ENCODE data around the gene EMX1.
A peak's percentile ranks its signal among the peaks of the same experiment; 100 is the strongest.

The EMX1 gene

DNA sequence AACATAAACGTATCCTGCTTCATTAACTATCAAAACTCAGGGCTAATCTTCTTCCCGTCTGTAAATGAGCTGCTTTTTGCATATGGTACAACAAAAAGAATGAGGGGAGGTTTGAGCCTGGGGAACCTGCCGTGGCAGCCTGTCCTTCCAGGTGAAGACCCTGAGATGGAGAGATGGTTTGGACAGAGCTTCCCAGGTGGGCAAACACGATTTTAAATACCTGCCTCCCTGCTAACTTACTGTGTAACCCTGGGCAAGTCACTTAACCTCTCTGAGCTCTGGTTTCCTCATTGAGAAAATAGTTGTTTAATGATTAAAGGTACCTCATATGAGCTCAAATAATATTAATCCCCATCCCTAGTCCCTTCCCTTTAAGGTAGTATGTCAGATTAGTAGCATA is 9.0 kb downstream of the EMX1 start:
- no peak for DNase-seq

GRCh38 chr2:72926811-72927465 is 9.6 kb downstream of the EMX1 start:
- DNase-seq = no peak

- DNase-seq = peak; percentile 17
These were observed 10.6 kb downstream of the EMX1 start for GRCh38 chr2:72927619-72928550.

DNA sequence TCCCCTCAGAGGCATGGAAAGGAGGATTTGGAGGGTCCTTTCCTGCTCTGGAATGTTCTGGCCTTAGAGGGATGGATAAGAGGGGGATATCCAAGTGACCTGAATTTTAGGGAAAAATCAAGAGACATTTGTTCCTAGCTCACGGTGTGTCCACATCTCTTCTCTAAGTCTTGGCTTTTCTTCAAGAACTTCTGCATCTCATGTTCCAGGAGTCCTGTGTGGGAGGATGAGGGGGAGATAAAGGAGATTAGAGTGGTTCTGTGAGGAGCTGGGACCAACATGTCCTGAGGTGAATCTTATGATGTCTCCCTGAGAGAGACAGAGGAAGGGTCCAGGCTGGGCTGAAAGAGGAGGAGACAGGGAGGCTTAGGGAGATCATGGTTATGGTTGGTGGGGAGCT is 11.7 kb downstream of the EMX1 start:
- DNase-seq = peak; percentile 8

DNA sequence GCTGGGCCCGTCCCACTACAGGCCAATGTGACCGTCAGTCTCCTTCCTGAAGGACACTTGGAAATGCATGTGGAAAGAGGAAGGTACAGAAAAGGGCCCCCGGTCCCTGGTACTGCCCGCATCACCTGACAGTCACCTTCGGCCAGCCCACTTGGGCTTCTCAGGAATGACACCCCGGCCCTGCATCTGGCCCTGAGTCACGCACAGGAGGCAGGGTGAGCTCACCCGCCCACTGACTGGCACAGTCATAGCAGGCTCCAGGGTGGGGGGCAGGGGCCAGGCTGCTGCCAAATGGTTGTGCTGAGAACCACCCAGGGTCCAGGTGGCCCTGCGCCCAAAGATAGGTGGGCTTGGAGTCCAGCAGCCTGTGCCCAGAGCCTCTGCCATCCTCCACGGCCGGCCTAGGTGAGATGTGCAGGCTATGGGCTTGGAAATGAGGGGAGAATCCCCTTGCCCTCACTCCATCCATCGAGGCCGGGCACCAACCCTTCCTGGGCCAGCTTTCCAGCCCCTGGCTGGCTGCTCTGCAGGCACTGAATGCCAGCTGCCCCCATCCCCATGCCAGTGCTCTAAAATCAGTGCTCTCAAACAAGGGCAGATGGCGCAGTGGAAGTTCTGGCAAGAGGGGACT is 14.1 kb downstream of the EMX1 start:
- DNase-seq = no peak

GRCh38 chr2:72932045-72932740 is 14.9 kb downstream of the EMX1 start:
- DNase-seq = no peak

- DNase-seq = no peak
These were observed 15.5 kb downstream of the EMX1 start for GRCh38 chr2:72932805-72933204.

GRCh38 chr2:72933207-72933606 is 15.9 kb downstream of the EMX1 start:
- DNase-seq = no peak

DNA sequence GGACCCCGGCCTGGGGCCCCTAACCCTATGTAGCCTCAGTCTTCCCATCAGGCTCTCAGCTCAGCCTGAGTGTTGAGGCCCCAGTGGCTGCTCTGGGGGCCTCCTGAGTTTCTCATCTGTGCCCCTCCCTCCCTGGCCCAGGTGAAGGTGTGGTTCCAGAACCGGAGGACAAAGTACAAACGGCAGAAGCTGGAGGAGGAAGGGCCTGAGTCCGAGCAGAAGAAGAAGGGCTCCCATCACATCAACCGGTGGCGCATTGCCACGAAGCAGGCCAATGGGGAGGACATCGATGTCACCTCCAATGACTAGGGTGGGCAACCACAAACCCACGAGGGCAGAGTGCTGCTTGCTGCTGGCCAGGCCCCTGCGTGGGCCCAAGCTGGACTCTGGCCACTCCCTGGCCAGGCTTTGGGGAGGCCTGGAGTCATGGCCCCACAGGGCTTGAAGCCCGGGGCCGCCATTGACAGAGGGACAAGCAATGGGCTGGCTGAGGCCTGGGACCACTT is 16.4 kb downstream of the EMX1 start:
- DNase-seq = no peak

DNA sequence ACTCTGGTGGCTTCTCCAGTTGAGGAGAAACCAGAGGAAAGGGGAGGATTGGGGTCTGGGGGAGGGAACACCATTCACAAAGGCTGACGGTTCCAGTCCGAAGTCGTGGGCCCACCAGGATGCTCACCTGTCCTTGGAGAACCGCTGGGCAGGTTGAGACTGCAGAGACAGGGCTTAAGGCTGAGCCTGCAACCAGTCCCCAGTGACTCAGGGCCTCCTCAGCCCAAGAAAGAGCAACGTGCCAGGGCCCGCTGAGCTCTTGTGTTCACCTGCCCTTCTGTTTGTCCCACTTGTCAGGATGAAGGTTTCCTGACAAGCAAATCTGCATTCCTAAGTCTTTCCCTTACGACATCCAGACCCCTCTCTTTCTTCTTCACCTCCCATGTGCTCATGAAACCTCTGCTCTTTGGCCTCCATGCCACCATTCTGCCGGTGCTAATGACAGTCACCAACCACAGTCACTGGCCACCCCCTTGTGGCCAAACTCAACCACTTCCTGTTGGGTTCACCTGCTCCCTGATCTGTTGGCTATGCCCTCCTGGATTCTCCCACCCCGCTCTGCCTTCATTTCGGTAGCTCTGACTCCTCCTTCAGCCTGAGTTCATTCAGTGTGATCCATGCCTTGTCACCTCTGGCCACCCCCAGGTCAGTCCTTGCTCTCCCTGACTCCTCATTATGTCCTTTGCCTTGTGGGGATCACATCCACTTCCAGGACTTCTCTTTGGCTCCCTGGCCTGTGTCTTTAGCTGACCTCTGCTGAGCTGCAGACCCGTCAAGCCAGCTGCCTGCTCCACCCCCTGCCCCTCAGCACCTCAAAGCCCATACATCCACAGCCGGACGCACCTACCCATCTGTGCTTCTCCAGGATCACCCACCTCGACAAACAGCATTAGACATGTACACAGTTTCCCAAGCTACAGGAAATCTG is 17.6 kb downstream of the EMX1 start:
- DNase-seq = no peak

DNA sequence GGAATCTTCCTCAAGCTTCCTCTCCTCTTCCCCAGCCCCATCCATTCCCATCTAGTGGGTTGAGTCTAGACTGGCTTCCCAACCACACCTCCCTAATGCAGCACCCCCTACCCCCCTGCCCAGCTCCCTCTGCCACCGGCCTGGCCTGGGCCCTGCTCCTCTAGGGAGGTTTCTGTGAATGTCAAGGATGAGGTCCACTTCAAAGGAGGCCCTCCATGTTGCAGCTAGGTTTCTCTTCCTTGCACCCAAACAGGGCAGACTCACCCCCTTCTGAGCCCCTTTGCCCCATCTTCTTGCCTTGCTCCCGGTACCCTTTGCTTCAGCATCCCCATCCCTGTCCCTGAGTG is 18.3 kb downstream of the EMX1 start:
- DNase-seq = no peak

GRCh38 chr2:72936660-72937355 is 19.5 kb downstream of the EMX1 start:
- DNase-seq = no peak

- no peak for DNase-seq
These were observed 20.0 kb downstream of the EMX1 start for GRCh38 chr2:72937356-72937669.

DNA sequence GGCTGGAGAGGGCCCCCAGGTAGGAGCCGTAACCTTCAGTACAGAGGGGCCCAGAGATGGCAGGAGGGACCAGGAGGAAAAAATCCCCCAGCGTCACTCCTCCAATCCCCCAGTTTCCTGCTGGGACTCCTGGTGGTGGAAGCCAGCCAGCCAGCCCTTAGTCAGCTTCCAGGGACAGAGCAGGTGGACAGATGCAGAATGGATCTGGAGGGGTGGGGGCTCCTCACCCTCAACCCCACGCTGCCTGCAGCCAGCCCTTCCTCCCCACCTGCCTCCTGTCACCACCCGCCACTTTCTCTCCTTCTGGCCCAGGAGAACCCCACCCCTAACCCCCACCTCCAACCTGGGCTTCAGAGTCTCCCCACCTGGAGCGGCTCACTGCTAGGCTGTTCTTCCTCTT is 21.1 kb downstream of the EMX1 start:
- DNase-seq = no peak

- DNase-seq = no peak
These were observed 23.0 kb downstream of the EMX1 start for GRCh38 chr2:72940361-72940760.

DNA sequence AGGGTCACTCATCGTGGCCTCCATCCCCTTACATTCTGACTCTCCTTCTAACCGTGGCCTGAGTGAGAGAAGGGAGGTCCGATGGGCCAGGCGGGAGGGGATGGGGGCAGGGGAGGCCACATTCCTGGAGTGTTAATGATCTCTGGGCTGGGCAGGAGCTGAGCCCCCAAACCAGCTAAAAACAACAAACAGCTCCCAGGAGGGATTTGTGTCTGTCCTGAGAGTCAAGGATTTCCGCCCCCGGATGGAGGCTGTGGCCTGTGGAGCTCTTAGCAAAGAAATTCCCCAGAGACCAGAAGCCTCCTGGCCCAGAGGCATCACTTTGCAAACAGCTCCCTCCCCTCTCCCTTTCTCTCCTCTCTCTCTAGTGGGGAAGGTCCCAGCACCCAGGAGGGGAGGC is 23.5 kb downstream of the EMX1 start:
- no peak for DNase-seq

GRCh38 chr2:72942293-72942692 is 25.0 kb downstream of the EMX1 start:
- DNase-seq = no peak

DNA sequence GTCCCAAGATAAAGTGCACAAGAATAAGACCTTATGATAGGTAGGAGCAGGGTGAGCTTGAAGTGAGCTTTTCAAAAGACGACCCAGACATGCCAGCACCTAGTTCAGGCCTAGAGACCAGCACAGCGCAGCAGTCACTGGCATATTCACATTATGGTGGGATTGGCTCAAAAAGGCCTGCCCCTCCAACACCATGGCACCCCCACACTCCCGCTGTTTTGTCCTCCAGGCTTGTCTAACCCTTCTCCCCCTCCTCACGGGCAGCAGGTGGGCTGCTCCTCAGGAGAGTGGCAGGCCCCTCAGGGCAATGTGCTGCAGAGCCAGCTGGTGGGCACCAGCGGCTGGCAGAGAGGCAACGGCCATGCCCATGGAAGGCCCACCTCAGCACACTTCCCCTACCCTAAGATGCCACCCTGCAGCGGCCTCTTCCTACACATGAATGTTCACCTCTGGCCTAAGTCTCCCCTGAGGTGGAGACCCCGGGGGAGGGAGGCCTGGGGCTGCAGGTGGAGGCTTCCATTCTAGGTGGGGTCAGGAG is 25.6 kb downstream of the EMX1 start:
- no peak for DNase-seq

GRCh38 chr2:72943540-72944395 is 26.4 kb downstream of the EMX1 start:
- DNase-seq = no peak

DNA sequence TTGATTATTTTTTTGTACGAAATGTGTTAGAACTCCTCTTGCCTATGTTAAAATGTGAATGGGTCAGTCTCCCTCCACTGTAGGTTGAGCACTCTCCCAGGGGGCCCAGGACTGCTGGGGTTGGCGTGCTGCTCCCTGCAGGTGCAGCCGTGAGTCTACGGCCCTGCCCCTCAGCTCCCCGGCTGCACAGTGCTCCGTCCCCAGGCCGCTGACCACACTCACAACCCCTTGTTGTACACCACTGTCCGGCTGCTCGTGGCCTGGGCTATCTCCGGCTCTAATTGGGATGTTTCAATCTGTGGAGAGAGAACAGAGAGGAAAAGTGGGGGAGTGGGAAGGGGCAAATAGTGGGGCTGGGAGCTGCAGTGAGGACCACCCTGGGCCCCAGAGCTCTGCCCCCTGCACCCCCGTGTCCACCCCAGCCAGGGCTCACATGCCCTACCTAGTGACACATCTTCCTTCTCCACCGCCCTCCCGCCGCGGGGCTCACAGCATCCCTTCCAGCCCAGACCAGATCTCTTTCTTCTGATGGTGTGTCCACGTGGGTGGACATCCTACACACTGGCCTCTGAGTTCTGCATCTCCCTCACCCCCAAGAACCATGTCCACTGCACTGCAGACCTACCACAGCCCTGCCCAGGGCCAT is 27.6 kb downstream of the EMX1 start:
- DNase-seq = no peak

All from activated CD4-positive, CD25-positive, alpha-beta regulatory T cell treated with anti-CD3 and anti-CD28 coated beads, Interleukin-2, amount 50 U/mL, for 72 hours (primary cell).